ENCODE measurements around the gene CD300A. TPM values are rescaled to one million over a fixed set of nuclear protein-coding genes. Genes with fewer than 3 reads are reported as not detected.

CD300A gene
- total RNA-seq, 1 donor from 2014 or later, result 9.8 TPM

- no peaks in the 10 kb centered on the region for H3K27me3 Mint-ChIP-seq (ENCODE audit: insufficient read depth)
- intact Hi-C loops (cut with micrococcal nuclease), result loop anchor here (1.0 kb wide), 1 partner anchor 11 kb away; no protein-coding TSS in a partner anchor
- no peak overlapping the region for H3K4me3 Mint-ChIP-seq
- no peak for DNase-seq (ENCODE audit: low spot score)
- peaks cover 40% of the 10 kb centered on the region for H3K4me1 Mint-ChIP-seq (ENCODE audit: low read depth)
- H3K36me3 Mint-ChIP-seq (ENCODE audit: low read depth), result peaks cover 10% of the 10 kb centered on the region
- no peaks in the 10 kb centered on the region for H3K9me3 Mint-ChIP-seq
- no peak overlapping the region for H3K27ac Mint-ChIP-seq
Observed at GRCh38 chr17:74465378-74466110, 890 bp upstream of the CD300A start.

GRCh38 chr17:74466828-74467184 lies 372 bp downstream of the CD300A start:
- intact Hi-C loops (cut with micrococcal nuclease), result loop anchor here (1.0 kb wide), 2 partner anchors 11 to 13 kb away; no protein-coding TSS in a partner anchor
- DNase-seq (ENCODE audit: low spot score), result no peak
- H3K4me1 Mint-ChIP-seq (ENCODE audit: low read depth), result peaks cover 49% of the 10 kb centered on the region
- H3K27ac Mint-ChIP-seq, result no peak overlapping the region
- no peak overlapping the region for H3K4me3 Mint-ChIP-seq
- H3K9me3 Mint-ChIP-seq, result no peaks in the 10 kb centered on the region
- peaks cover 17% of the 10 kb centered on the region for H3K36me3 Mint-ChIP-seq (ENCODE audit: low read depth)
- H3K27me3 Mint-ChIP-seq (ENCODE audit: insufficient read depth), result no peaks in the 10 kb centered on the region

- intact Hi-C loops (cut with micrococcal nuclease), result loop anchor here (1.0 kb wide), 1 partner anchor 11 kb away; no protein-coding TSS in a partner anchor
Observed at GRCh38 chr17:74467221-74467951, 952 bp downstream of the CD300A start.

DNA sequence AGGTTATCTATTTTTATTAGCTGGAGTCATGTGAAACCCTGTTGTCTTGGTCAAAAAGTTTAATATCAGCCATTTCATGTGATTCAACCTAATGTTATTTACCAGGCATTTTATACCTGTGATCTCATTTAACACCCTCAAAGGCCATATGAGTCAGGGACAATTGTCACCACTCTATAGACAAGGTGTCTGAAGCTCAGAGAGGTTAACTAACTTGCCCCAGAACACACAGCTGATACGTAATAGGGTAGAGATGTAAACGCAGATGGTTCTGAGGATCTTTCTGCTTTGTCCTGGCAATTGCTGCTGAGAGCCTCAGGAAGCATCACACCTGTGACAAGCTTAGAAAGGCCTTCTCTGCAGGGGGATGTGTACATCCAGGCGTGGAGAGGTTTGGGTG lies 4.9 kb downstream of the CD300A start:
- intact Hi-C loops (cut with micrococcal nuclease), result loop anchor here (10.0 kb wide), 1 partner anchor 263 kb away; the partner anchor contains the start of gene RAB37
- DNase-seq (ENCODE audit: low spot score), result no peak
- peaks cover 16% of the 10 kb centered on the region for H3K9me3 Mint-ChIP-seq
- H3K27me3 Mint-ChIP-seq (ENCODE audit: insufficient read depth), result no peaks in the 10 kb centered on the region
- peaks cover 62% of the 10 kb centered on the region for H3K4me1 Mint-ChIP-seq (ENCODE audit: low read depth)
- H3K4me3 Mint-ChIP-seq, result peak overlapping the region; percentile 40
- peak overlapping the region; percentile 64 for H3K27ac Mint-ChIP-seq
- H3K36me3 Mint-ChIP-seq (ENCODE audit: low read depth), result peaks cover 50% of the 10 kb centered on the region

More at GRCh38 chr17:74467221-74467951, 952 bp downstream of the CD300A start:
- no peak overlapping the region for H3K4me3 Mint-ChIP-seq
- peaks cover 17% of the 10 kb centered on the region for H3K36me3 Mint-ChIP-seq (ENCODE audit: low read depth)
- no peaks in the 10 kb centered on the region for H3K9me3 Mint-ChIP-seq
- H3K27ac Mint-ChIP-seq, result peak overlapping the region; percentile 82
- no peak for DNase-seq (ENCODE audit: low spot score)
- H3K4me1 Mint-ChIP-seq (ENCODE audit: low read depth), result peaks cover 52% of the 10 kb centered on the region
- H3K27me3 Mint-ChIP-seq (ENCODE audit: insufficient read depth), result no peaks in the 10 kb centered on the region

GRCh38 chr17:74472890-74473289 lies 6.5 kb downstream of the CD300A start:
- peak overlapping the region; percentile 16 for H3K27ac Mint-ChIP-seq
- no peaks in the 10 kb centered on the region for H3K27me3 Mint-ChIP-seq (ENCODE audit: insufficient read depth)
- H3K9me3 Mint-ChIP-seq, result peaks cover 16% of the 10 kb centered on the region
- H3K36me3 Mint-ChIP-seq (ENCODE audit: low read depth), result peaks cover 58% of the 10 kb centered on the region
- no peak for DNase-seq (ENCODE audit: low spot score)
- peaks cover 61% of the 10 kb centered on the region for H3K4me1 Mint-ChIP-seq (ENCODE audit: low read depth)
- no peak overlapping the region for H3K4me3 Mint-ChIP-seq
- intact Hi-C loops (cut with micrococcal nuclease), result loop anchor here (10.0 kb wide), 1 partner anchor 262 kb away; the partner anchor contains the start of gene RAB37

DNA sequence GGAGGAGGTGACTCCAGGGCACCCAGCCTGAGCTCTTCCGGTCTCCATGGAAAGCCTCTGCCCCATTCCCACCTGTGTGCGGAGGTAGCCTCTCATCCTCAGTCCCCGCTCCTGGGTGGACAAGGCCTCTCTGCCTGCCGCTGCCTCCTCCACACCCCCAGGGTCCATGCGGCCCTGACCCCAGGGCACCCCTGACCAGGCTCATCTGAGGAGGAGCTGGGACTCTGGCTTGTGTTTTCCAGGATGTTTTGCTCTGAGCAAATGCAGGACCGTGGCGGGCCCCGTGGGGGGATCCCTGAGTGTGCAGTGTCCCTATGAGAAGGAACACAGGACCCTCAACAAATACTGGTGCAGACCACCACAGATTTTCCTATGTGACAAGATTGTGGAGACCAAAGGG lies 6.9 kb downstream of the CD300A start:
- Mint-ChIP-seq H3K27ac (peak overlapping the region; percentile 16), H3K27me3 (ENCODE audit: insufficient read depth) (no peaks in the 10 kb centered on the region), H3K9me3 (peaks cover 16% of the 10 kb centered on the region), H3K4me3 (peak overlapping the region; percentile 53), H3K36me3 (ENCODE audit: low read depth) (peaks cover 62% of the 10 kb centered on the region), H3K4me1 (ENCODE audit: low read depth) (peaks cover 65% of the 10 kb centered on the region)
- intact Hi-C loops (cut with micrococcal nuclease), result loop anchor here (10.0 kb wide), 1 partner anchor 262 kb away; the partner anchor contains the start of gene RAB37
- DNase-seq (ENCODE audit: low spot score), result no peak

DNA sequence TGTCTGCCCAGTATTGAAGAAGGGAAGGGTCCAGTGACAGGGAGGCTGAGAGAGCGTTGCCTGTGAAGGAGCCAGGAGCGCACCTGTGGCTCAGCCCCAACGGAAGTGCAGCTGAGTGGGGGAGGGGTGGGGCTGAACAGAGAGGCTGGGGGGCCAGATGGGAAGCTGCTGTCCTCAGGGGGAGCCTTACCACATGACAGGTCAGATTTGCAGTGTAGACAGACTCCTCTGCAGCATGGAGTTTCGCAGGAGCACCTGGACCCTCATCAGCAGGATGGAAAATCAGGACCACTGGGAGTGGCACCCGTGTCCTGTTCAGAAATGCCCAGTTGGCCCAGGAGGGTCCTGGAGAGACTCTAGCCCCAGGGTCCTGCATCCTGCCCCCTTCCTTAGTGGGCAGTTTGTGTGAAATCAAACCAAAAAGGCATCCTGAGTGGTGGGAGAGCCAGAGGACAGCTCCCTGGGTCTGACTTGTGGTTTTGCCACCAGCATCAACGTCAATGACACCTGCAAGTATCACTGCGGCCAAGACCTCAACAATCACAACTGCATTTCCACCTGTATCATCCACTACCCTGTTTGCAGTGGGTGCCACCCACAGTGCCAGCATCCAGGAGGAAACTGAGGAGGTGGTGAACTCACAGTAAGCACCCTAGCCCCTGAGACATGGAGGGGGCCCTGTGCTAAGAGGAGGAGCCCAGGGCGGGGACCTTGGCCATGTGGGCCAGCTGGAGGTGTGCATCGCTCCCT lies 7.8 kb downstream of the CD300A start:
- intact Hi-C loops (cut with micrococcal nuclease), result loop anchor here (10.0 kb wide), 1 partner anchor 261 kb away; the partner anchor contains the start of gene RAB37
- Mint-ChIP-seq H3K9me3 (peaks cover 16% of the 10 kb centered on the region), H3K4me1 (ENCODE audit: low read depth) (peaks cover 70% of the 10 kb centered on the region), H3K27me3 (ENCODE audit: insufficient read depth) (no peaks in the 10 kb centered on the region), H3K36me3 (ENCODE audit: low read depth) (peaks cover 69% of the 10 kb centered on the region), H3K4me3 (peak overlapping the region; percentile 53), H3K27ac (peak overlapping the region; percentile 50)
- DNase-seq (ENCODE audit: low spot score), result no peak

- peaks cover 16% of the 10 kb centered on the region for H3K9me3 Mint-ChIP-seq
- no peaks in the 10 kb centered on the region for H3K27me3 Mint-ChIP-seq (ENCODE audit: insufficient read depth)
- no peak overlapping the region for H3K4me3 Mint-ChIP-seq
- no peak overlapping the region for H3K27ac Mint-ChIP-seq
- intact Hi-C loops (cut with micrococcal nuclease), result loop anchor here (5.0 to 10.0 kb wide), 2 partner anchors 37 to 260 kb away; partner anchors contain the start of gene RAB37
- DNase-seq (ENCODE audit: low spot score), result no peak
- peaks cover 70% of the 10 kb centered on the region for H3K4me1 Mint-ChIP-seq (ENCODE audit: low read depth)
- H3K36me3 Mint-ChIP-seq (ENCODE audit: low read depth), result peaks cover 68% of the 10 kb centered on the region
Observed at GRCh38 chr17:74475189-74475588, 8.8 kb downstream of the CD300A start.

GRCh38 chr17:74477411-74477810 lies 11.0 kb downstream of the CD300A start:
- Mint-ChIP-seq H3K4me3 (no peak overlapping the region), H3K27ac (peak overlapping the region; percentile 83), H3K27me3 (ENCODE audit: insufficient read depth) (no peaks in the 10 kb centered on the region), H3K4me1 (ENCODE audit: low read depth) (peaks cover 66% of the 10 kb centered on the region), H3K36me3 (ENCODE audit: low read depth) (peaks cover 76% of the 10 kb centered on the region), H3K9me3 (peaks cover 16% of the 10 kb centered on the region)
- intact Hi-C loops (cut with micrococcal nuclease), result loop anchor here (5.0 to 10.0 kb wide), 2 partner anchors 35 to 257 kb away; partner anchors contain the start of gene RAB37
- no peak for DNase-seq (ENCODE audit: low spot score)

DNA sequence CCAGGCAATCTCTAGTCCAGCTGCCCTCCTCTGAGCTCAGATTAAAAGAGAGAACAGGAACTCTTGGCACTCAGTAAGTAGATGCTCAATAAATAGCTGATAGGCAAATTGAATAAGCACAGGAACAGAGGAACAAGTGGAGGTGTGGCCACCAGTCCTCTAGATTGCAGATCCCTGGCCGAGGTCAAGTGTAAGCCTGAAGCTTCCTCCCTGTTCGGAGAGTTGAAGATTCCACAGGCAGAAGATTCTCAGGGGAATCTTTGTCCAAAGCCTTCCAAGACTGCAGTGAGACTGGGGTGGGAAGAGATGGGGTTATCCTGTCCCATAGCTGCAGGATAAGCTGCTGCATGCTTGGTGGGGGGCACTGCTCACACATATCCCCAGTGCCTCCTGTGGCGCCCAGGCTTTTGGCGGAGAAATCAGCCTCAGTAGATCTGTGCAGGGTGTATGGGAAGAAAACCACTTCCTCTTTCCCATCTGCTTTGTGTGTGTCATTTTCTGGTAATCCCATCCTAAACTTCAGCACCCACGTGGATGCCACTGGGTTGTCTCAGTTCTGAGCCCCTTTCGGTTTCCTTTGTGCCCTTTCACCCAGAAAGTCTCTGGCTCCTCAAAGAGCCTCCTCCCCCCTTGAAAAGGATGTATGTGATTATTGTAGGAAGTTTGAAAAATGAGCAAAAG lies 12.1 kb downstream of the CD300A start:
- intact Hi-C loops (cut with micrococcal nuclease), result loop anchor here (1.0 to 10.0 kb wide), 3 partner anchors 11 to 256 kb away; partner anchors contain the start of gene RAB37
- Mint-ChIP-seq H3K27ac (peak overlapping the region; percentile 83), H3K9me3 (peaks cover 16% of the 10 kb centered on the region), H3K27me3 (ENCODE audit: insufficient read depth) (no peaks in the 10 kb centered on the region), H3K4me1 (ENCODE audit: low read depth) (peaks cover 63% of the 10 kb centered on the region), H3K36me3 (ENCODE audit: low read depth) (peaks cover 70% of the 10 kb centered on the region), H3K4me3 (peak overlapping the region; percentile 67)
- peak; percentile 57 for DNase-seq (ENCODE audit: low spot score)

DNA sequence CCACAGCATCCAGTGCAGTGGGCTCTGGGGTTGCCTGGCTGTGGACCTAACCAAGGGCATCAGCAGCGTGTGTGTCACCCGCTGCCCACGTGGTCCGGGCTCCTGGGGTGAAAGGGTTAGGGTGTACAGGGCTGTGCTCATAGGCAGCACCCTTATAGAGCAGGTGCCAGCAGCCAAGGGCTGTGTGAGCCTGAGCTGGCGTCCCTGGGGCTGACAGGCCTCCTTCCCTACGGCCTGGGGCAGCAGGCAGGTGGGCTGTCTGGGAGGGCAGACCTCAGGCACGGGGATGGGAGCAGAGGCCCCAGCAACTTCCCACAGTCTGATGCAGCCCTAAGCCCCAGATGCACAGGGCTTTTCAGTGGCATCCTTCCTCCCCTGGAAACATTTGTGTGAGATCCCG lies 13.9 kb downstream of the CD300A start:
- peaks cover 46% of the 10 kb centered on the region for H3K4me1 Mint-ChIP-seq (ENCODE audit: low read depth)
- intact Hi-C loops (cut with micrococcal nuclease), result no loop called here
- H3K27me3 Mint-ChIP-seq (ENCODE audit: insufficient read depth), result no peaks in the 10 kb centered on the region
- no peak for DNase-seq (ENCODE audit: low spot score)
- no peak overlapping the region for H3K27ac Mint-ChIP-seq
- H3K4me3 Mint-ChIP-seq, result no peak overlapping the region
- peaks cover 8% of the 10 kb centered on the region for H3K9me3 Mint-ChIP-seq
- H3K36me3 Mint-ChIP-seq (ENCODE audit: low read depth), result peaks cover 62% of the 10 kb centered on the region

- Mint-ChIP-seq H3K4me3 (no peak overlapping the region), H3K27ac (no peak overlapping the region), H3K36me3 (ENCODE audit: low read depth) (peaks cover 53% of the 10 kb centered on the region), H3K27me3 (ENCODE audit: insufficient read depth) (no peaks in the 10 kb centered on the region), H3K9me3 (no peaks in the 10 kb centered on the region), H3K4me1 (ENCODE audit: low read depth) (peaks cover 42% of the 10 kb centered on the region)
- no peak for DNase-seq (ENCODE audit: low spot score)
- intact Hi-C loops (cut with micrococcal nuclease), result no loop called here
Observed at GRCh38 chr17:74481621-74482020, 15.2 kb downstream of the CD300A start.

Data from activated T-helper 1 cell treated with anti-CD3 and anti-CD28 coated beads, Interleukin-12 subunit alpha, Interleukin-12 subunit beta, Interleukin-2, Interleukin-4 antibody, amounts not matched to agents 30 ng/mL and 10 ng/mL and 1 ng/mL, durations not matched to agents 14 hours and 24 hours and 36 hours (primary cell).